Mesenchymal stem cell (in vitro differentiated cells and primary cell): ENCODE measurements around the gene LILRB5.
"Not testable (repeated sequence)": the region's sequence is repeated elsewhere in the genome, so short reads cannot be mapped to it uniquely, and the experiment has no call there.

ENCODE experiments used
- DNase-seq: peaks from one replicate; pipeline ENCODE4 v3.0.0-alpha.2; 2013
- H2AFZ ChIP-seq: one replicate; pipeline ENCODE4 v1.6.1; 2013; ENCODE audit warnings: low read depth, mild to moderate bottlenecking, control low read depth, inconsistent platforms, low read length, moderate library complexity
- H2AK5ac ChIP-seq: 2 replicates; pipeline ENCODE4 v1.6.1; 2013; ENCODE audit warnings: low read length, moderate library complexity, mild to moderate bottlenecking, inconsistent platforms; ENCODE audit not compliant: severe bottlenecking
- H2BK120ac ChIP-seq: one replicate; pipeline ENCODE4 v1.6.1; 2013; ENCODE audit warnings: low read depth, mild to moderate bottlenecking, inconsistent platforms, low read length, moderate library complexity
- H2BK12ac ChIP-seq, 2 experiments: one replicate each; pipeline ENCODE4 v1.6.1; 2013; ENCODE audit warnings: inconsistent platforms in 2 of 2, low read length in 2 of 2, mild to moderate bottlenecking in 2 of 2, moderate library complexity in 2 of 2, control low read depth in 1 of 2
- H2BK15ac ChIP-seq: one replicate; pipeline ENCODE4 v1.6.1; 2013; ENCODE audit warnings: mild to moderate bottlenecking, low read depth, inconsistent platforms; ENCODE audit not compliant: poor library complexity, severe bottlenecking
- H2BK5ac ChIP-seq: 2 replicates; pipeline ENCODE4 v1.6.1; 2013; ENCODE audit warnings: low read depth, mild to moderate bottlenecking, low read length, control low read depth, inconsistent platforms; ENCODE audit not compliant: poor library complexity, severe bottlenecking
- H3K14ac ChIP-seq, 2 experiments: one replicate each; pipeline ENCODE4 v1.6.1; 2013; ENCODE audit warnings: inconsistent platforms in 2 of 2, low read length in 2 of 2, control low read depth in 1 of 2, mild to moderate bottlenecking in 1 of 2, moderate library complexity in 1 of 2
- H3K18ac ChIP-seq, 2 experiments: one replicate each; pipeline ENCODE4 v1.6.1; 2013; ENCODE audit warnings: inconsistent platforms in 2 of 2, low read length in 2 of 2, control low read depth in 1 of 2, low read depth in 1 of 2, mild to moderate bottlenecking in 1 of 2
- H3K23ac ChIP-seq, 2 experiments: one replicate each; pipeline ENCODE4 v1.6.1; 2013; ENCODE audit warnings: inconsistent platforms in 2 of 2, low read length in 2 of 2, mild to moderate bottlenecking in 2 of 2, moderate library complexity in 2 of 2, control low read depth in 1 of 2
- H3K27ac ChIP-seq: 2 replicates; pipeline ENCODE4 v1.5.1; 2013; ENCODE audit warnings: mild to moderate bottlenecking, moderate library complexity, low read length, control low read depth, inconsistent platforms; ENCODE audit not compliant: poor library complexity, severe bottlenecking
- H3K27me3 ChIP-seq, 2 experiments: 2 replicates each; pipeline versions ENCODE4 v1.6.1 to v1.7.0; 2013; ENCODE audit warnings: low read length in 2 of 2, mild to moderate bottlenecking in 2 of 2, moderate library complexity in 2 of 2, control low read depth in 1 of 2, inconsistent platforms in 1 of 2; ENCODE audit not compliant: control insufficient read depth in 1 of 2, insufficient read depth in 1 of 2
- H3K36me3 ChIP-seq, 2 experiments: 2 replicates each; pipeline versions ENCODE4 v1.6.1 to v1.7.0; 2013; ENCODE audit warnings: low read length in 2 of 2, control low read depth in 1 of 2, inconsistent platforms in 1 of 2, low read depth in 1 of 2, mild to moderate bottlenecking in 1 of 2; ENCODE audit not compliant: insufficient read depth in 2 of 2, control insufficient read depth in 1 of 2
- H3K4ac ChIP-seq, 2 experiments: one replicate each; pipeline ENCODE4 v1.6.1; 2013; ENCODE audit warnings: inconsistent platforms in 2 of 2, low read length in 2 of 2, mild to moderate bottlenecking in 2 of 2, moderate library complexity in 2 of 2, control low read depth in 1 of 2, low read depth in 1 of 2
- H3K4me1 ChIP-seq: 2 replicates; pipeline ENCODE4 v1.6.1; 2013; ENCODE audit warnings: low read depth, low read length, control low read depth; ENCODE audit not compliant: control insufficient read depth, insufficient read depth
- H3K4me2 ChIP-seq: 2 replicates; pipeline ENCODE4 v1.6.1; 2013; ENCODE audit warnings: low read length, mild to moderate bottlenecking, inconsistent platforms; ENCODE audit not compliant: poor library complexity, severe bottlenecking
- H3K4me3 ChIP-seq, 2 experiments: 2 replicates each; pipeline versions ENCODE4 v1.5.1 to v1.7.0; 2013; ENCODE audit warnings: low read length in 2 of 2, mild to moderate bottlenecking in 2 of 2, control low read depth in 1 of 2, low read depth in 1 of 2; ENCODE audit not compliant: insufficient read depth in 1 of 2
- H3K79me1 ChIP-seq: replicated peaks from 2 replicates; pipeline ENCODE4 v1.6.1; 2013; ENCODE audit warnings: mild to moderate bottlenecking, control low read depth, low read length, inconsistent platforms; ENCODE audit not compliant: poor library complexity, severe bottlenecking
- H3K9ac ChIP-seq: 2 replicates; pipeline ENCODE4 v1.7.0; 2013; ENCODE audit warnings: mild to moderate bottlenecking, low read length, moderate library complexity
- H3K9me3 ChIP-seq: 2 replicates; pipeline ENCODE4 v1.7.0; 2013; ENCODE audit warnings: mild to moderate bottlenecking, low read length; ENCODE audit not compliant: control insufficient read depth
- H4K8ac ChIP-seq: one replicate; pipeline ENCODE4 v1.6.1; 2013; ENCODE audit warnings: inconsistent platforms, mild to moderate bottlenecking, low read length, moderate library complexity
- H4K91ac ChIP-seq: one replicate; pipeline ENCODE4 v1.6.1; 2013; ENCODE audit warnings: mild to moderate bottlenecking, low read length, inconsistent platforms
- WGBS: methylation state at CpG from one replicate; pipeline ENCODE4 v1.1.7; 2013; ENCODE audit warnings: mixed read lengths; 5-methylcytosine and 5-hydroxymethylcytosine counted together

Gene LILRB5

DNA sequence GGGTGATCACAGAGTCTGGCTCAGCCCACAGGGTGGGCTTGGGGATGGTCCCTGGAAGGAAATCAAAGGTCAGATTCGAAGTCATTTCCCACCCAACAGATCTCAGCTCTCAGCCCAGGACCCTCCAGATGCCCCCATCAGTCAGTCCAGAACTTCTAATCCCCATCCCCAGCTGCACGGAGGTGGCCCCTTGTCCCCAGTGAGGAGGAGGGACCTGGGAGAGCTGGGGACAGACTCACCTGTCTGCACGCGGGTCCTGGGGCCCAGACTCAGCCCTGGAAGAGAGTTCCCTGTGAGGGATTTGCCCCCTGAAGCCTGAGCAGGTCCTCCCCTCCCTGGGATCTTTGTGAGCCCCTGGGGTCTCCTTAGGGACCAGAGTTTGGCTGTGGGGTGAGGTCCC, 23.0 kb upstream of the LILRB5 start:
- H3K18ac ChIP-seq, H3K36me3 ChIP-seq, H3K4ac ChIP-seq, H3K27ac ChIP-seq, H2BK120ac ChIP-seq, H2BK12ac ChIP-seq, DNase-seq, H3K14ac ChIP-seq, H2BK5ac ChIP-seq, H3K23ac ChIP-seq, H3K79me1 ChIP-seq, H2BK15ac ChIP-seq, H3K9me3 ChIP-seq, H3K9ac ChIP-seq, H3K4me2 ChIP-seq, H2AFZ ChIP-seq, H3K4me3 ChIP-seq, H4K91ac ChIP-seq, H4K8ac ChIP-seq, H3K4me1 ChIP-seq, H2AK5ac ChIP-seq: not testable (repeated sequence)
- WGBS = 30% methylated on average over 3 of the region's 4 CpGs
- peaks cover 0 to 32% of the 10 kb centered on the region in 2 experiments for H3K27me3 ChIP-seq

DNA sequence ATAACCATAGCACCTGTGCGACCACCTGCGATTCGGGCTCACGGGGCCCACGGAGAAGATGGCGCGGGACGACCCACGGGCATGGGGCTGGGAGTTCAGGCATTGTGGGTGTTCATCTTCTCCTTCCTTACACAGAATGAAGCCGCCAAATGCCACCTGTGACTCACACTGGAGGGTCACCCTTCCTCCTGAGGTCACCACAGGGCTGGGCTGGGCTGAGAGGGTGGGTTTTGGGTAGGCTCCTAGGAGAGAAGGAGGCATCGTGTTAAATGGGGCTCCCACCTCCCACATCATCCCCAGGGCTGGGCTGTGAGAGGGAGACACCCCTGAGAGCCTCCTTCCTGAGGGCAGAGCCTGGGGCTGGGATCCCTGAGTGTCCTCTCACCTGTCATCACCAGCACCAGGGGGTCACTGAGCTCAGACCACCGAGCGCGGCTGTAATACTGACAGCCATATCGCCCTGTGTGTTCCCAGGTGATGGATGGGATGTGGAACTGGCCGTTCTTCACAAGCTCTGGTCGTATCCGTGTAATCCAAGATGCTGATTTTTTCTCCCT, 22.4 kb upstream of the LILRB5 start:
- no peaks in the 10 kb centered on the region for H3K79me1 ChIP-seq
- H3K4ac ChIP-seq = no peak overlapping the region
- no peak for DNase-seq
- H2BK15ac ChIP-seq = no peak overlapping the region
- H2BK12ac ChIP-seq = no peak overlapping the region
- no peak overlapping the region for H3K27ac ChIP-seq
- no peaks in the 10 kb centered on the region for H3K4me1 ChIP-seq
- no peak overlapping the region for H3K18ac ChIP-seq
- no peak overlapping the region for H4K91ac ChIP-seq
- no peak overlapping the region for H3K23ac ChIP-seq
- H4K8ac ChIP-seq = no peak overlapping the region
- no peak overlapping the region for H2AFZ ChIP-seq
- H2BK120ac ChIP-seq = no peak overlapping the region
- H3K9ac ChIP-seq = no peak overlapping the region
- peaks cover 0 to 33% of the 10 kb centered on the region in 2 experiments for H3K27me3 ChIP-seq
- no peaks in the 10 kb centered on the region for H3K36me3 ChIP-seq
- no peak overlapping the region for H2BK5ac ChIP-seq
- no peak overlapping the region for H2AK5ac ChIP-seq
- WGBS = 85% methylated on average over 13 of the region's 18 CpGs
- no peaks in the 10 kb centered on the region for H3K9me3 ChIP-seq
- H3K4me2 ChIP-seq = no peak overlapping the region
- H3K4me3 ChIP-seq = no peak overlapping the region
- no peak overlapping the region for H3K14ac ChIP-seq

DNA sequence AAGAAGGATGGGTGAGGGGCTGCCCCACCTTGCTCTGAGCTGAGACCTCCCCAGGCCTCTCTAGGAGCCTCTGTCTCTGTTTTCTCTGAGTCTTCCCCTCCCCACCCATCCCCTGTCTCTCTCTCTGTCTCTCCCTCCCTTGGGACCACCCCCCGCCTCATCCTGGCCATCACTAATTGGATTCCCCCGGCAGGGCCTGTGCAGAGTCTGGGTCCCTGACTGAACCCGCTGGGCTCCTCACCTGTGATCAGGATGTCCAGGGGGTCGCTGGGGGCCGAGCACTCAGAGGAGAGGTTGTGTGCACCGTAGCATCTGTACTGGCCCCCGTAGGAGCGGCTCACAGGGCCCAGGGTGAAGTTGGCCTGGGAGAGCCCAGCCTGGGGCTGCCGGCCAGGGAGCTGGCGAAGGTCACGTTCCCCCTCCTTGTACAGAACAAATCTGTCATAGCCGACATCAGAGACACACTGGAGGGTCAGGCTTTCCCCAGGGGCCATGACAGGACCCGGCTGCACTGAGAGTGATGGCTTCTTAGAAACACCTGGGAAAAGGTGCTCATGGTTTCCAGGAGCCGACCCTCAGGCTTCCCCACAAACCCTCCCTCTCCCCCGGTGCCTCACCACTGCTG, 21.6 kb upstream of the LILRB5 start:
- H2BK120ac ChIP-seq, H2BK15ac ChIP-seq, H3K14ac ChIP-seq, H3K4me2 ChIP-seq, H3K4me3 ChIP-seq, H3K9ac ChIP-seq, H2BK5ac ChIP-seq, H2BK12ac ChIP-seq, H3K27ac ChIP-seq, H2AFZ ChIP-seq, H3K79me1 ChIP-seq, H3K18ac ChIP-seq, H3K9me3 ChIP-seq, DNase-seq, H3K36me3 ChIP-seq, H2AK5ac ChIP-seq, H3K4ac ChIP-seq, H3K4me1 ChIP-seq, H4K8ac ChIP-seq, H4K91ac ChIP-seq, H3K23ac ChIP-seq: not testable (repeated sequence)
- H3K27me3 ChIP-seq = peaks cover 0 to 36% of the 10 kb centered on the region in 2 experiments
- 72% methylated on average over 12 of the region's 15 CpGs for WGBS

DNA sequence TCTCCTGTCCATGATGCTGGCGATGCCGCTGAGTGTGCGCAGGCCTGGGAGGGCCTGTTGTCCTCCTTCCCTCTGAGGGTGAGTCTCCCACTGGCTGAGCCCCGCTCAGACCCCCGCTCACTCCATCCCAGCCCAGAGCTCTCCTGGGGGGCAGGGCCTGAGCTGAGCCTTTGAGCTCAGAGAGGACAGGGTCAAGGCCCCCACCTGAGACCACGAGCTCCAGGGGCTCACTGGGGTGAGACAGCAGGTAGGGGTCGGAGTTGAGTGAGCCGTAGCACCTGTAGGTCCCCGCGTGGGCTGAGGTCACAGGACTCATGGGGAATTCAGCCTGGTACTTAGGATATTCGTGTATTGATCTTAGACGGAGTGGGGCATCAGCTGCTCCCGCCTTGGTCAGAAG, 21.0 kb upstream of the LILRB5 start:
- H3K27me3 ChIP-seq = peaks cover 0 to 33% of the 10 kb centered on the region in 2 experiments
- H2BK15ac ChIP-seq, H3K4ac ChIP-seq, H3K4me1 ChIP-seq, H3K4me2 ChIP-seq, H2BK120ac ChIP-seq, H2BK12ac ChIP-seq, H3K4me3 ChIP-seq, H3K9me3 ChIP-seq, H3K36me3 ChIP-seq, H4K8ac ChIP-seq, H3K79me1 ChIP-seq, H2BK5ac ChIP-seq, H3K14ac ChIP-seq, H3K27ac ChIP-seq, DNase-seq, H2AFZ ChIP-seq, H2AK5ac ChIP-seq, H3K9ac ChIP-seq, H3K18ac ChIP-seq, H4K91ac ChIP-seq, H3K23ac ChIP-seq: not testable (repeated sequence)
- 81% methylated on average over 13 of the region's 13 CpGs for WGBS
